OCI-LY1 (cell line): Measurements from ENCODE around the gene PRKG2.

Experiments
- H2AFZ ChIP-seq: fragments of 200-600 bp; sonication (generic), shearing (Covaris generic); 2 replicates; pipeline ENCODE4 v1.6.0; 2014; ENCODE audit warnings: antibody characterized with exemption, mild to moderate bottlenecking, low read length
- H3F3A ChIP-seq: fragments of 200-600 bp; sonication (generic), shearing (Covaris generic); 2 replicates; pipeline ENCODE4 v1.6.0; 2014; ENCODE audit warnings: mild to moderate bottlenecking, antibody characterized with exemption, low read length, moderate library complexity; ENCODE audit not compliant: insufficient read depth
- H3K27ac ChIP-seq: fragments of 200-600 bp; sonication (generic); 2 replicates; pipeline ENCODE4 v1.5.1; 2014; ENCODE audit warnings: low read length, mixed run types, mild to moderate bottlenecking, low read depth; ENCODE audit not compliant: poor library complexity, severe bottlenecking
- H3K27me3 ChIP-seq: fragments of 200-600 bp; sonication (generic); 2 replicates; pipeline ENCODE4 v1.6.0; 2014; ENCODE audit warnings: antibody characterized with exemption, mild to moderate bottlenecking, low read length, moderate library complexity; ENCODE audit not compliant: insufficient read depth
- H3K36me3 ChIP-seq: fragments of 200-600 bp; sonication (generic); 2 replicates; pipeline ENCODE4 v1.6.1; 2014; ENCODE audit warnings: mild to moderate bottlenecking, antibody characterized with exemption, low read length, moderate library complexity, mixed read lengths; ENCODE audit not compliant: insufficient read depth
- H3K4me1 ChIP-seq: fragments of 200-600 bp; sonication (generic); 2 replicates; pipeline ENCODE4 v1.5.1; 2014; ENCODE audit warnings: mild to moderate bottlenecking, low read length, moderate library complexity; ENCODE audit not compliant: insufficient read depth, severe bottlenecking
- H3K4me2 ChIP-seq: fragments of 200-600 bp; sonication (generic), shearing (Covaris generic); 2 replicates; pipeline ENCODE4 v1.6.1; 2014; ENCODE audit warnings: low read length
- H3K4me3 ChIP-seq: fragments of 200-600 bp; sonication (generic); 2 replicates; pipeline ENCODE4 v1.5.1; 2014; ENCODE audit warnings: low read length, low read depth, mild to moderate bottlenecking, mixed read lengths; ENCODE audit not compliant: poor library complexity, severe bottlenecking
- H3K79me2 ChIP-seq: fragments of 200-600 bp; shearing (Covaris generic); 2 replicates; pipeline ENCODE4 v1.6.1; 2016; ENCODE audit warnings: mixed run types, low read length, mixed read lengths; ENCODE audit not compliant: insufficient read depth
- H3K9ac ChIP-seq: fragments of 200-600 bp; sonication (generic), shearing (Covaris generic); 2 replicates; pipeline ENCODE4 v1.6.1; 2014; ENCODE audit warnings: mild to moderate bottlenecking, low read length, mixed read lengths
- H3K9me2 ChIP-seq: fragments of 200-600 bp; sonication (generic), shearing (Covaris generic); 2 replicates; pipeline ENCODE4 v1.6.1; 2014; ENCODE audit warnings: low read depth, mild to moderate bottlenecking, low read length, mixed read lengths
- H3K9me3 ChIP-seq: fragments of 200-600 bp; shearing (Covaris generic); 2 replicates; pipeline ENCODE4 v1.6.1; 2014; ENCODE audit warnings: low read length, mixed read lengths
- H4K20me1 ChIP-seq: fragments of 200-600 bp; sonication (generic), shearing (Covaris generic); 2 replicates; pipeline ENCODE4 v1.6.0; 2016; ENCODE audit warnings: mild to moderate bottlenecking, low read length; ENCODE audit not compliant: insufficient read depth
- CTCF ChIP-seq: fragments of 200-600 bp; sonication (generic), shearing (Covaris generic); IDR thresholded peaks from 2 replicates; pipeline ENCODE4 v1.5.1; 2017; ENCODE audit warnings: mild to moderate bottlenecking, antibody characterized with exemption, low read length, moderate library complexity, mixed read lengths
- EZH2 ChIP-seq: fragments of 200-600 bp; sonication (generic), shearing (Covaris generic); IDR thresholded peaks from 2 replicates; pipeline ENCODE4 v1.8.0; 2017; ENCODE audit warnings: borderline replicate concordance, mixed run types, mild to moderate bottlenecking, antibody characterized with exemption, low read length, moderate library complexity, mixed read lengths

PRKG2 gene

DNA sequence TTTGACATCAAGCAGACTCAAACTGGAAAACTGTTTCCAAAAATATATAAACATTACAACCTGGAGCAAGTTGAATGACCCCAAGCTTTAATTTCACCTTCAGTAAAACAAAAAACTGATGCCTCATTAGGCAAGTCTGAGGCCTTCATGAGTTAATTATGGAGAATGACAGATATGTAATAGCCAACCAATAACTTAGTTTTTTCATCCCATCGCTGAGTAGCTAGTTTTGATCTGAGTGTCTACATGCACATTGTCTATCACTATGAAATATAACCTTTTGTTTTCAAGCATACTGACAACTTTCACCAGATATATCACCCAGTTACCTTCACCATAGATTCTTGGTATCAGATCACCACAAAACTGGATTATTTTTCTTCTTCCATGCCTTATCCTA lies 16.4 kb downstream of the PRKG2 start:
- no peaks in the 10 kb centered on the region for H3K9me2 ChIP-seq
- H3K27me3 ChIP-seq = no peaks in the 10 kb centered on the region; the same call in 1 of the 2 replicates
- H2AFZ ChIP-seq = no peak overlapping the region
- TF ChIP-seq EZH2 (no peak), CTCF (no peak)
- H3K4me3 ChIP-seq = no peak overlapping the region
- no peak overlapping the region for H3K4me2 ChIP-seq
- H3K9me3 ChIP-seq = no peaks in the 10 kb centered on the region
- H3K4me1 ChIP-seq = no peaks in the 10 kb centered on the region
- no peak overlapping the region for H3K27ac ChIP-seq
- H3K9ac ChIP-seq = no peak overlapping the region
- no peaks in the 10 kb centered on the region for H3K36me3 ChIP-seq
- H3F3A ChIP-seq = no peaks in the 10 kb centered on the region
- no peaks in the 10 kb centered on the region for H3K79me2 ChIP-seq
- no peaks in the 10 kb centered on the region for H4K20me1 ChIP-seq

- H3K79me2 ChIP-seq = no peaks in the 10 kb centered on the region
- no peak overlapping the region for H3K4me2 ChIP-seq
- no peak overlapping the region for H3K9ac ChIP-seq
- no peaks in the 10 kb centered on the region for H3K4me1 ChIP-seq
- no peak overlapping the region for H3K27ac ChIP-seq
- TF ChIP-seq CTCF = no peak
- TF ChIP-seq EZH2 = no peak
- H3K9me2 ChIP-seq = no peaks in the 10 kb centered on the region
- no peaks in the 10 kb centered on the region for H3F3A ChIP-seq
- H3K4me3 ChIP-seq = no peak overlapping the region
- no peaks in the 10 kb centered on the region for H3K9me3 ChIP-seq
- H3K27me3 ChIP-seq = no peaks in the 10 kb centered on the region; the same call in 1 of the 2 replicates
- H2AFZ ChIP-seq = no peak overlapping the region
- H4K20me1 ChIP-seq = no peaks in the 10 kb centered on the region
- no peaks in the 10 kb centered on the region for H3K36me3 ChIP-seq
Measured at GRCh38 chr4:81197864-81198524, 17.0 kb downstream of the PRKG2 start.

- H3K27me3 ChIP-seq = no peaks in the 10 kb centered on the region; the same call in 1 of the 2 replicates
- H3K9me2 ChIP-seq = no peaks in the 10 kb centered on the region
- no peak overlapping the region for H3K9ac ChIP-seq
- no peaks in the 10 kb centered on the region for H3K4me1 ChIP-seq
- H3F3A ChIP-seq = no peaks in the 10 kb centered on the region
- H3K36me3 ChIP-seq = no peaks in the 10 kb centered on the region
- TF ChIP-seq EZH2 (no peak), CTCF (no peak)
- no peak overlapping the region for H3K27ac ChIP-seq
- no peaks in the 10 kb centered on the region for H4K20me1 ChIP-seq
- no peak overlapping the region for H2AFZ ChIP-seq
- H3K4me3 ChIP-seq = no peak overlapping the region
- no peaks in the 10 kb centered on the region for H3K9me3 ChIP-seq
- H3K79me2 ChIP-seq = no peaks in the 10 kb centered on the region
- no peak overlapping the region for H3K4me2 ChIP-seq
Measured at GRCh38 chr4:81196126-81196650, 18.8 kb downstream of the PRKG2 start.
